DND-41 (cell line): Measurements from ENCODE around the gene TJP2.

ENCODE experiments used
- EZH2 ChIP-seq: IDR thresholded peaks from 3 replicates; pipeline ENCODE4 v1.6.1; 2012; ENCODE audit warnings: borderline replicate concordance, low read depth, mild to moderate bottlenecking, moderate library complexity, low read length, inconsistent platforms; ENCODE audit not compliant: severe bottlenecking
- TF ChIP-seq, protein P1 (sequence below): IDR thresholded peaks from 2 replicates; pipeline ENCODE4 v1.5.1; 2012; ENCODE audit warnings: borderline replicate concordance, low read length, moderate library complexity, mild to moderate bottlenecking; ENCODE audit not compliant: poor library complexity, severe bottlenecking; ENCODE audit errors: extremely low read depth

GRCh38 chr9:69171517-69171916 lies 2.6 kb upstream of the TJP2 start:
- TF ChIP-seq, protein P1, sequence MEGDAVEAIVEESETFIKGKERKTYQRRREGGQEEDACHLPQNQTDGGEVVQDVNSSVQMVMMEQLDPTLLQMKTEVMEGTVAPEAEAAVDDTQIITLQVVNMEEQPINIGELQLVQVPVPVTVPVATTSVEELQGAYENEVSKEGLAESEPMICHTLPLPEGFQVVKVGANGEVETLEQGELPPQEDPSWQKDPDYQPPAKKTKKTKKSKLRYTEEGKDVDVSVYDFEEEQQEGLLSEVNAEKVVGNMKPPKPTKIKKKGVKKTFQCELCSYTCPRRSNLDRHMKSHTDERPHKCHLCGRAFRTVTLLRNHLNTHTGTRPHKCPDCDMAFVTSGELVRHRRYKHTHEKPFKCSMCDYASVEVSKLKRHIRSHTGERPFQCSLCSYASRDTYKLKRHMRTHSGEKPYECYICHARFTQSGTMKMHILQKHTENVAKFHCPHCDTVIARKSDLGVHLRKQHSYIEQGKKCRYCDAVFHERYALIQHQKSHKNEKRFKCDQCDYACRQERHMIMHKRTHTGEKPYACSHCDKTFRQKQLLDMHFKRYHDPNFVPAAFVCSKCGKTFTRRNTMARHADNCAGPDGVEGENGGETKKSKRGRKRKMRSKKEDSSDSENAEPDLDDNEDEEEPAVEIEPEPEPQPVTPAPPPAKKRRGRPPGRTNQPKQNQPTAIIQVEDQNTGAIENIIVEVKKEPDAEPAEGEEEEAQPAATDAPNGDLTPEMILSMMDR = no peak
- TF ChIP-seq EZH2 = no peak
